Peyer's patch (tissue), 4 donors: ENCODE measurements around the gene RHOB.

Experiments used
- POLR2A ChIP-seq, 2 donors: fragments of 450-650 bp; IDR thresholded peaks; one replicate each; pipeline ENCODE4 v1.5.1; 2017; ENCODE audit warnings: antibody characterized with exemption in 2 of 2, mild to moderate bottlenecking in 2 of 2, moderate library complexity in 2 of 2
- TF ChIP-seq, protein P1 (sequence below), 6 experiments: fragments of 450-650 bp in 4 of 6; fragments of 200-600 bp in 2 of 6; sonication (generic) in 1 of 6; IDR thresholded peaks; one replicate each; pipeline ENCODE4 v1.5.1; 2017 to 2019; ENCODE audit warnings: antibody characterized with exemption in 6 of 6, mild to moderate bottlenecking in 3 of 6, moderate library complexity in 1 of 6

DNA sequence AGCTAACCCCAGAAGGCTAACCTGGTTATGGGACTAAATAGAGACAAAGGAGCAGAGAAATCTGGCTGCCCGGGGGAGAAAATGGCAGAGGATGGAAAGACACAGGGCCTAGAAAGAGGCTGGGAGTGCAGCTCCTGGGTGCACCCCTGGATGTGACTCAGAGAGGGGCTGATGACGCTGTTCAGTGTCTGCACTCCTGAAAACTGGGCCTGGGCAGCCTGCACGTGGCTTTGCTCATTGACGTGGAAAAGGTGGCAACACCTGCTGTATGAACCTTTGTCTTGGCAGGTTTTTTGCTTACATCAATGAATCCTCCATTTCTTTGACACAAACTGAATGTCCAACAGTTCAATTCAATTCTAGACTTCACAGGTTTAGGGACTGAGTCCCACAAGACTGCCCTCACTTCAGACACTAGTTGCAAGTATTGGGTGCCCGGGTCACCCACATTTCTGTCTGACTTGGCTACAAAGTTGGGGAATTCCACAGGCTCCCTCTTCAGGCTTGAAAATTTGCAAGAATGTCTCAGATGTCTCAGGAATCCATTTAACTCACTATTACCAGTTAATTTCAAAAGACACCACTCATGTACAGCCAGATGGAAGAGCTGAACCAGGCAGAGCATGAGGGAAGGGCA lies 48.9 kb upstream of the RHOB start:
- TF ChIP-seq, protein P1, sequence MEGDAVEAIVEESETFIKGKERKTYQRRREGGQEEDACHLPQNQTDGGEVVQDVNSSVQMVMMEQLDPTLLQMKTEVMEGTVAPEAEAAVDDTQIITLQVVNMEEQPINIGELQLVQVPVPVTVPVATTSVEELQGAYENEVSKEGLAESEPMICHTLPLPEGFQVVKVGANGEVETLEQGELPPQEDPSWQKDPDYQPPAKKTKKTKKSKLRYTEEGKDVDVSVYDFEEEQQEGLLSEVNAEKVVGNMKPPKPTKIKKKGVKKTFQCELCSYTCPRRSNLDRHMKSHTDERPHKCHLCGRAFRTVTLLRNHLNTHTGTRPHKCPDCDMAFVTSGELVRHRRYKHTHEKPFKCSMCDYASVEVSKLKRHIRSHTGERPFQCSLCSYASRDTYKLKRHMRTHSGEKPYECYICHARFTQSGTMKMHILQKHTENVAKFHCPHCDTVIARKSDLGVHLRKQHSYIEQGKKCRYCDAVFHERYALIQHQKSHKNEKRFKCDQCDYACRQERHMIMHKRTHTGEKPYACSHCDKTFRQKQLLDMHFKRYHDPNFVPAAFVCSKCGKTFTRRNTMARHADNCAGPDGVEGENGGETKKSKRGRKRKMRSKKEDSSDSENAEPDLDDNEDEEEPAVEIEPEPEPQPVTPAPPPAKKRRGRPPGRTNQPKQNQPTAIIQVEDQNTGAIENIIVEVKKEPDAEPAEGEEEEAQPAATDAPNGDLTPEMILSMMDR (IDR thresholded peaks at IDR 0.05) = no peak
- TF ChIP-seq POLR2A (IDR thresholded peaks at IDR 0.05) = no peak
